HEK293 (cell line): ENCODE results near the gene DCST2.

Source experiments
- ATF2 ChIP-seq: fragments of 450-650 bp; formaldehyde crosslinking; IDR thresholded peaks from 2 replicates; pipeline ENCODE4 v1.5.1; 2016; ENCODE audit warnings: missing biosample characterization, missing genetic modification characterization, low read depth
- CTCF ChIP-seq: fragments of 450-650 bp; formaldehyde crosslinking; IDR thresholded peaks from 2 replicates; pipeline ENCODE4 v1.5.1; 2016; ENCODE audit warnings: missing biosample characterization, missing genetic modification characterization
- PRDM10 ChIP-seq: fragments of 450-650 bp; formaldehyde crosslinking; IDR thresholded peaks from 2 replicates; pipeline ENCODE4 v1.5.1; 2016; ENCODE audit warnings: missing biosample characterization, missing genetic modification characterization
- REPIN1 ChIP-seq: fragments of 450-650 bp; formaldehyde crosslinking; IDR thresholded peaks from 2 replicates; pipeline ENCODE4 v1.5.1; 2017; ENCODE audit warnings: missing biosample characterization, missing genetic modification characterization, low read depth
- REST ChIP-seq: fragments of 450-650 bp; formaldehyde crosslinking; IDR thresholded peaks from 2 replicates; pipeline ENCODE4 v1.5.1; 2016; ENCODE audit warnings: missing biosample characterization, missing genetic modification characterization
- ZNF138 ChIP-seq: fragments of 450-650 bp; formaldehyde crosslinking; IDR thresholded peaks from 2 replicates; pipeline ENCODE4 v1.5.1; 2016; ENCODE audit warnings: missing biosample characterization, missing genetic modification characterization, borderline replicate concordance
- ZNF140 ChIP-seq: fragments of 450-650 bp; formaldehyde crosslinking; IDR thresholded peaks from 2 replicates; pipeline ENCODE4 v1.5.1; 2016; ENCODE audit warnings: missing biosample characterization, missing genetic modification characterization
- ZNF175 ChIP-seq: fragments of 450-650 bp; formaldehyde crosslinking; IDR thresholded peaks from 2 replicates; pipeline ENCODE4 v1.5.1; 2016; ENCODE audit warnings: missing biosample characterization, missing genetic modification characterization
- ZNF423 ChIP-seq: fragments of 450-650 bp; formaldehyde crosslinking; IDR thresholded peaks from 2 replicates; pipeline ENCODE4 v1.5.1; 2016; ENCODE audit warnings: missing biosample characterization, missing genetic modification characterization

GRCh38 chr1:155029513-155030242, 3.9 kb downstream of the DCST2 start:
- TF ChIP-seq ZNF175 (tag by site-specific recombination) (no peak), PRDM10 (tag by site-specific recombination) (no peak), ZNF140 (tag by site-specific recombination) (no peak), ZNF423 (tag by site-specific recombination) (no peak), ZNF138 (tag by site-specific recombination) (no peak), REST (tag by site-specific recombination) (no peak), CTCF (tag by site-specific recombination) (no peak), ATF2 (tag by site-specific recombination) (no peak), REPIN1 (tag by site-specific recombination) (no peak)
